Measurements from ENCODE around the gene ASPA. TPM values are rescaled to one million over a fixed set of nuclear protein-coding genes. Genes with fewer than 3 reads are reported as not detected.

ASPA gene
- total RNA-seq, 1 experiment from 2014 or later: not detected

DNA sequence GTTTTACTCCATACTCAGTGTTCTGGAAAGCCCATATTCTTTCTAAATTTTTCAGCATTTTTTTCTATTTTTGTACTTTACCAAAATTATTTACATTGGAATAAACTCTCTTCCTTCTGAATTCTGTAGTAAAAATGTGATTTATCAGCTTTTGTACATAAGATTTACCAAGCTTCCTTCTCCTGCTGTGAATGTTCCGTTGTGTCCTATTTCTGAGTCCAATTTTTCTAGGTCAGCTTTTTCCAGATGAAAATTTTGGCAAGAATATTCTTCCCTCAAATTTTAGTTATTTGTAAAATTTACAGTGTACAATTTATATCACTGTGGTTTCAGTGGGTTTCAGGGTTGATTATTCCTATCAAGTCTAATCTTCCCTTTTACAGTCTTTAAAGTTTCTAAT is 27.5 kb downstream of the ASPA start:
- Histone ChIP-seq H3K4me1 (ENCODE audit: insufficient read depth, low read length, poor library complexity, severe bottlenecking) (no peaks in the 10 kb centered on the region), H3K27me3 (replicated peaks; ENCODE audit: insufficient read depth, low read depth, low read length, poor library complexity) (no peaks in the 10 kb centered on the region), H3K27ac (ENCODE audit: low read depth, low read length, poor library complexity, severe bottlenecking) (no peak overlapping the region), H3K4me3 (ENCODE audit: low read depth, low read length, poor library complexity, severe bottlenecking) (no peak overlapping the region), H3K9me3 (ENCODE audit: low read depth, low read length, poor library complexity, severe bottlenecking) (no peaks in the 10 kb centered on the region), H3K36me3 (ENCODE audit: insufficient read depth, low read length, poor library complexity, severe bottlenecking) (no peaks in the 10 kb centered on the region)
- ChIA-PET POLR2A (ENCODE audit: low non-redundant PET) (no interaction called here), CTCF (no interaction called here)
- TF ChIP-seq EZH2 (IDR thresholded peaks at IDR 0.05; ENCODE audit: borderline replicate concordance, low read depth, low read length, poor library complexity, severe bottlenecking): no peak
- TF ChIP-seq, protein P1, sequence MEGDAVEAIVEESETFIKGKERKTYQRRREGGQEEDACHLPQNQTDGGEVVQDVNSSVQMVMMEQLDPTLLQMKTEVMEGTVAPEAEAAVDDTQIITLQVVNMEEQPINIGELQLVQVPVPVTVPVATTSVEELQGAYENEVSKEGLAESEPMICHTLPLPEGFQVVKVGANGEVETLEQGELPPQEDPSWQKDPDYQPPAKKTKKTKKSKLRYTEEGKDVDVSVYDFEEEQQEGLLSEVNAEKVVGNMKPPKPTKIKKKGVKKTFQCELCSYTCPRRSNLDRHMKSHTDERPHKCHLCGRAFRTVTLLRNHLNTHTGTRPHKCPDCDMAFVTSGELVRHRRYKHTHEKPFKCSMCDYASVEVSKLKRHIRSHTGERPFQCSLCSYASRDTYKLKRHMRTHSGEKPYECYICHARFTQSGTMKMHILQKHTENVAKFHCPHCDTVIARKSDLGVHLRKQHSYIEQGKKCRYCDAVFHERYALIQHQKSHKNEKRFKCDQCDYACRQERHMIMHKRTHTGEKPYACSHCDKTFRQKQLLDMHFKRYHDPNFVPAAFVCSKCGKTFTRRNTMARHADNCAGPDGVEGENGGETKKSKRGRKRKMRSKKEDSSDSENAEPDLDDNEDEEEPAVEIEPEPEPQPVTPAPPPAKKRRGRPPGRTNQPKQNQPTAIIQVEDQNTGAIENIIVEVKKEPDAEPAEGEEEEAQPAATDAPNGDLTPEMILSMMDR (conservative IDR thresholded peaks at IDR 0.05; ENCODE audit: low read depth, low read length): no peak
- BruUV-seq (replicated peaks): no TSS peak
- no peak for DNase-seq (ENCODE audit: low spot score)
- intact Hi-C loops (cut with micrococcal nuclease; ENCODE audit: unreplicated experiment): no loop called here

- no peak overlapping the region for H3K27ac ChIP-seq (ENCODE audit: low read depth, low read length, poor library complexity, severe bottlenecking)
- no peaks in the 10 kb centered on the region for H3K9me3 ChIP-seq (ENCODE audit: low read depth, low read length, poor library complexity, severe bottlenecking)
- ChIA-PET CTCF (no interaction called here), POLR2A (ENCODE audit: low non-redundant PET) (no interaction called here)
- intact Hi-C loops (cut with micrococcal nuclease; ENCODE audit: unreplicated experiment): no loop called here
- no peaks in the 10 kb centered on the region for H3K27me3 ChIP-seq (replicated peaks; ENCODE audit: insufficient read depth, low read depth, low read length, poor library complexity)
- no TSS peak for BruUV-seq (replicated peaks)
- H3K36me3 ChIP-seq (ENCODE audit: insufficient read depth, low read length, poor library complexity, severe bottlenecking): no peaks in the 10 kb centered on the region
- DNase-seq (ENCODE audit: low spot score): no peak
- H3K4me1 ChIP-seq (ENCODE audit: insufficient read depth, low read length, poor library complexity, severe bottlenecking): no peaks in the 10 kb centered on the region
- TF ChIP-seq EZH2 (IDR thresholded peaks at IDR 0.05; ENCODE audit: borderline replicate concordance, low read depth, low read length, poor library complexity, severe bottlenecking): no peak
- TF ChIP-seq, protein P1 (conservative IDR thresholded peaks at IDR 0.05; ENCODE audit: low read depth, low read length): no peak
- no peak overlapping the region for H3K4me3 ChIP-seq (ENCODE audit: low read depth, low read length, poor library complexity, severe bottlenecking)
Measured at GRCh38 chr17:3505008-3505407, 29.2 kb downstream of the ASPA start.

- Histone ChIP-seq H3K4me3 (ENCODE audit: low read depth, low read length, poor library complexity, severe bottlenecking) (no peak overlapping the region), H3K27me3 (replicated peaks; ENCODE audit: insufficient read depth, low read depth, low read length, poor library complexity) (no peaks in the 10 kb centered on the region), H3K27ac (ENCODE audit: low read depth, low read length, poor library complexity, severe bottlenecking) (no peak overlapping the region), H3K4me1 (ENCODE audit: insufficient read depth, low read length, poor library complexity, severe bottlenecking) (no peaks in the 10 kb centered on the region), H3K36me3 (ENCODE audit: insufficient read depth, low read length, poor library complexity, severe bottlenecking) (no peaks in the 10 kb centered on the region), H3K9me3 (ENCODE audit: low read depth, low read length, poor library complexity, severe bottlenecking) (no peaks in the 10 kb centered on the region)
- no peak for DNase-seq (ENCODE audit: low spot score)
- ChIA-PET POLR2A (ENCODE audit: low non-redundant PET) (no interaction called here), CTCF (no interaction called here)
- BruUV-seq (replicated peaks): no TSS peak
- no peak for TF ChIP-seq EZH2 (IDR thresholded peaks at IDR 0.05; ENCODE audit: borderline replicate concordance, low read depth, low read length, poor library complexity, severe bottlenecking)
- TF ChIP-seq, protein P1 (conservative IDR thresholded peaks at IDR 0.05; ENCODE audit: low read depth, low read length): no peak
- intact Hi-C loops (cut with micrococcal nuclease; ENCODE audit: unreplicated experiment): no loop called here
Measured at GRCh38 chr17:3506054-3506453, 30.3 kb downstream of the ASPA start.

All from A673 (cell line).